ENCODE results near the gene AKAP13.
"Not testable (repeated sequence)": the region's sequence is repeated elsewhere in the genome, so short reads cannot be mapped to it uniquely, and the experiment has no call there.

Gene AKAP13

GRCh38 chr15:85482894-85483293 lies 102.5 kb downstream of the AKAP13 start:
- no peak for DNase-seq

- DNase-seq: not testable (repeated sequence)
These were observed 103.6 kb downstream of the AKAP13 start for GRCh38 chr15:85483955-85484354.

GRCh38 chr15:85484923-85485322 lies 104.5 kb downstream of the AKAP13 start:
- not testable (repeated sequence) for DNase-seq

- DNase-seq: peak; percentile 13 to 55
These were observed 105.7 kb downstream of the AKAP13 start for GRCh38 chr15:85485956-85486567.

- not testable (repeated sequence) for DNase-seq
These were observed 107.4 kb downstream of the AKAP13 start for GRCh38 chr15:85487796-85488195.

- no peak for DNase-seq
These were observed 108.6 kb downstream of the AKAP13 start for GRCh38 chr15:85488997-85489396.

- no peak for DNase-seq
These were observed 109.5 kb downstream of the AKAP13 start for GRCh38 chr15:85489773-85490493.

GRCh38 chr15:85490856-85491255 lies 110.5 kb downstream of the AKAP13 start:
- no peak for DNase-seq

- DNase-seq: no peak
These were observed 111.3 kb downstream of the AKAP13 start for GRCh38 chr15:85491691-85492090.

- no peak for DNase-seq
These were observed 112.0 kb downstream of the AKAP13 start for GRCh38 chr15:85492406-85492805.

GRCh38 chr15:85493260-85493659 lies 112.9 kb downstream of the AKAP13 start:
- DNase-seq: no peak

GRCh38 chr15:85494048-85494777 lies 113.8 kb downstream of the AKAP13 start:
- DNase-seq: no peak

- no peak for DNase-seq
These were observed 114.7 kb downstream of the AKAP13 start for GRCh38 chr15:85495096-85495495.

GRCh38 chr15:85495544-85495943 lies 115.1 kb downstream of the AKAP13 start:
- no peak for DNase-seq

GRCh38 chr15:85496151-85496550 lies 115.7 kb downstream of the AKAP13 start:
- no peak for DNase-seq

- no peak for DNase-seq
These were observed 116.3 kb downstream of the AKAP13 start for GRCh38 chr15:85496551-85497171.

- DNase-seq: no peak
These were observed 116.8 kb downstream of the AKAP13 start for GRCh38 chr15:85497172-85497569.

GRCh38 chr15:85498471-85498870 lies 118.1 kb downstream of the AKAP13 start:
- no peak for DNase-seq

- no peak for DNase-seq
These were observed 119.0 kb downstream of the AKAP13 start for GRCh38 chr15:85499371-85499887.

- no peak for DNase-seq
These were observed 119.8 kb downstream of the AKAP13 start for GRCh38 chr15:85500060-85500708.

- no peak for DNase-seq
These were observed 120.3 kb downstream of the AKAP13 start for GRCh38 chr15:85500729-85501128.

GRCh38 chr15:85501574-85501973 lies 121.2 kb downstream of the AKAP13 start:
- no peak for DNase-seq

All from NCI-H1930 (cell line).